Liver (tissue), 9 donors: ENCODE results near the gene RAD51B. TPM values are rescaled to one million over a fixed set of nuclear protein-coding genes. Genes with fewer than 3 reads are reported as not detected.

Source experiments
- DNase-seq: peaks from one replicate; pipeline ENCODE4 v3.0.0-alpha.2; 2017; ENCODE audit warnings: low spot score
- H3K27ac ChIP-seq, 2 donors: one replicate each; pipeline ENCODE4 v1.7.0; 2013; ENCODE audit warnings: inconsistent platforms in 2 of 2, low read length in 2 of 2, control low read depth in 1 of 2, low read depth in 1 of 2, mild to moderate bottlenecking in 1 of 2
- H3K27me3 ChIP-seq, 4 donors: one replicate each; pipeline versions ENCODE4 v1.6.1 to v1.7.0; 2013; ENCODE audit warnings: low read length in 3 of 4, inconsistent platforms in 1 of 4, mild to moderate bottlenecking in 1 of 4, moderate library complexity in 1 of 4; ENCODE audit not compliant: control insufficient read depth in 4 of 4, insufficient read depth in 4 of 4
- H3K36me3 ChIP-seq, 4 donors: one replicate each; pipeline versions ENCODE4 v1.6.1 to v1.7.0; 2013; ENCODE audit warnings: low read length in 3 of 4, mild to moderate bottlenecking in 3 of 4, low read depth in 1 of 4, moderate library complexity in 1 of 4; ENCODE audit not compliant: control insufficient read depth in 4 of 4, insufficient read depth in 3 of 4
- H3K4me1 ChIP-seq, 4 donors: one replicate each; pipeline versions ENCODE4 v1.6.1 to v1.7.0; 2013; ENCODE audit warnings: low read length in 3 of 4, mild to moderate bottlenecking in 3 of 4, moderate library complexity in 1 of 4; ENCODE audit not compliant: control insufficient read depth in 4 of 4, insufficient read depth in 4 of 4
- H3K4me3 ChIP-seq, 3 donors: one replicate each; pipeline versions ENCODE4 v1.6.1 to v1.7.0; 2013; ENCODE audit warnings: low read length in 3 of 3, control low read depth in 1 of 3, low read depth in 1 of 3, mild to moderate bottlenecking in 1 of 3
- H3K9ac ChIP-seq, 2 donors: one replicate each; pipeline ENCODE4 v1.7.0; 2013; ENCODE audit warnings: low read length in 2 of 2, mild to moderate bottlenecking in 2 of 2, moderate library complexity in 2 of 2, control low read depth in 1 of 2, low read depth in 1 of 2
- H3K9me3 ChIP-seq, 4 donors: one replicate each; pipeline versions ENCODE4 v1.6.1 to v1.7.0; 2013; ENCODE audit warnings: low read length in 3 of 4; ENCODE audit not compliant: control insufficient read depth in 4 of 4
- EGR1 ChIP-seq, 2 donors: IDR thresholded peaks; 2 replicates each; pipeline ENCODE4 v1.6.1; 2016 to 2018; ENCODE audit warnings: antibody characterized with exemption in 2 of 2, low read depth in 2 of 2
- FOXA1 ChIP-seq: IDR thresholded peaks from 2 replicates; pipeline ENCODE4 v1.6.1; 2016; ENCODE audit warnings: antibody characterized with exemption
- FOXA2 ChIP-seq: IDR thresholded peaks from 2 replicates; pipeline ENCODE4 v1.6.1; 2016; ENCODE audit warnings: antibody characterized with exemption
- GABPA ChIP-seq, 2 donors: IDR thresholded peaks in 1 of 2; conservative IDR thresholded peaks in 1 of 2; 2 replicates each; pipeline ENCODE4 v1.6.1; 2016; ENCODE audit warnings: antibody characterized with exemption in 2 of 2, mild to moderate bottlenecking in 1 of 2, moderate library complexity in 1 of 2
- HNF4A ChIP-seq, 2 donors: conservative IDR thresholded peaks; 2 replicates each; pipeline ENCODE4 v1.6.1; 2016; ENCODE audit warnings: antibody characterized with exemption in 2 of 2, mild to moderate bottlenecking in 2 of 2
- HNF4G ChIP-seq: IDR thresholded peaks from 2 replicates; pipeline ENCODE4 v1.6.1; 2016; ENCODE audit warnings: antibody characterized with exemption
- JUND ChIP-seq, 2 donors: IDR thresholded peaks; 2 replicates each; pipeline ENCODE4 v1.6.1; 2016; ENCODE audit warnings: antibody characterized with exemption in 2 of 2
- NR2F2 ChIP-seq: IDR thresholded peaks from 2 replicates; pipeline ENCODE4 v1.6.1; 2016; ENCODE audit warnings: antibody characterized with exemption
- TAF1 ChIP-seq: conservative IDR thresholded peaks from 2 replicates; pipeline ENCODE4 v1.6.1; 2016; ENCODE audit warnings: antibody characterized with exemption, mild to moderate bottlenecking
- YY1 ChIP-seq: IDR thresholded peaks from 2 replicates; pipeline ENCODE4 v1.6.1; 2016; ENCODE audit warnings: antibody characterized with exemption, mild to moderate bottlenecking
- WGBS: extraction: QIAGEN DNeasy Blood & Tissue Kit; methylation state at CpG from one replicate; pipeline ENCODE4 v1.1.7; 2013; 5-methylcytosine and 5-hydroxymethylcytosine counted together
- polyA plus RNA-seq, 2 donors: library from polyadenylated mRNA; stranded (reverse) in 1 of 2; unstranded in 1 of 2; fragments of 200-250 nt in 1 of 2; fragments of >200 nt in 1 of 2; fragmentation: Nextera tagmentation in 1 of 2; extraction: Ambion mirVana in 1 of 2; gene quantifications; one replicate each; pipeline versions ENCODE4 v1.2.1 to v1.2.3, GENCODE V29; 2013 to 2015
- total RNA-seq, 2 donors: library from RNA; depleted of rRNA; stranded (reverse); fragments of >200 nt; gene quantifications; one replicate each; pipeline ENCODE4 v1.2.3, GENCODE V29; 2014
- TF ChIP-seq, protein P1 (sequence below): IDR thresholded peaks from 2 replicates; pipeline ENCODE4 v1.6.1; 2016; ENCODE audit warnings: antibody characterized with exemption
- TF ChIP-seq, protein P2 (sequence below): IDR thresholded peaks from 2 replicates; pipeline ENCODE4 v1.6.1; 2016; ENCODE audit warnings: antibody characterized with exemption
- TF ChIP-seq, protein P3 (sequence below): fragments of 150-350 bp; IDR thresholded peaks from 2 replicates; pipeline ENCODE4 v1.5.1; 2017; ENCODE audit warnings: improper control_type of control experiment, low read depth, low read length; ENCODE audit not compliant: missing input control
- TF ChIP-seq, protein P4 (sequence below): IDR thresholded peaks from 2 replicates; pipeline ENCODE4 v1.6.1; 2016; ENCODE audit warnings: antibody characterized with exemption, mild to moderate bottlenecking
- donor health status: healthy.
- donor health status: healthy.
- donor health status: healthy.
- donor health status: healthy.
- donor health status: healthy.

The RAD51B gene
- total and polyA plus RNA-seq, 4 donors = 0.81 to 12.9 (median 2.4) TPM

DNA sequence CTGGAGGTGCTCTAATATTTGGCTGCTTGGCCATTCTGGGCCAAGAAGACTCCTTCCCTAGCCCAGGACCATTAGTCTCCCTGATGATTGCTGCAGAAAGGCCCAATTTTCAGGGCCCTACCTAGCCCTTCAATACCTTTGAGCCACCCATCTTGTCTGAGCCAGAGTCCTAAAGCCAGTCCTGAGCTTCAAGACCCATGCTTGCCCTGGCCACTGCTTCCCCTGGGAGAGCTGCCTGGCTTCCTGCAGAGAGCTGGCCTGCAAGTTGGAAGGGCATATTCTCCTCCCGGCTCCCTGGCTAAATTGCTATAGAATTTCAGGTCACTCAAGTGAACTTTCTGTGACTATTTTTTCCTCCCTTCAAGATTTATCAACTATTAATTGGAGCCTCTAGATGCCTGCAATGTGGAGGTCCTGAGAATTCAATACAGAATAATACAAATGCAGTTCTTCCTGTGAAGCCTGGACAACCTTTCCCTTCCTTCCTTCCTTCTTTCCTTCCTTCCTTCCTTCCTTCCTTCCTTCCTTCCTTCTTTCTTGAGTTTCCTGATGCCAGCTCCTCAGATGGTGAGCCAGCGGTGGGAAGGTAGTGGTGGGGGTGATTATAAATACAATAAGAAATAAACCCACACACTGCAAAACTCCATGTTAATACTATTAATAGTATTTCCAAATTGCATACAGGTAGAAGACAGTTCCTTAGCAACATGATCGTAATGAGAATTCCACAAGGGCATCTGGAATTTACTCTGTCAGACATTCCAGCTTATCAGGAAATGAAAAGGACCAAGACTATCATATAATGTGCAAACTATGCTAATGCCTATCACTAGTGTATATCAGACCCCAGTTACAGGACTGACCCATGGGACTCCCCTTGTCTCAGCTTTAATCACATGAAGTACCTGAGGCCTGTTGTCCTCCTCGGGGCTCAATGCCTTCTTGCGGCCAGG, 865.2 kb downstream of the RAD51B start:
- no peak overlapping the region for H3K27ac ChIP-seq
- H3K4me1 ChIP-seq = peaks cover 4 to 12% (median 8%) of the 10 kb centered on the region in 4 donors
- H3K9ac ChIP-seq = no peak overlapping the region
- DNase-seq = no peak
- no peaks in the 10 kb centered on the region for H3K9me3 ChIP-seq
- no peaks in the 10 kb centered on the region for H3K36me3 ChIP-seq
- WGBS = 88% methylated on average over 5 of the region's 5 CpGs
- TF ChIP-seq, protein P1, sequence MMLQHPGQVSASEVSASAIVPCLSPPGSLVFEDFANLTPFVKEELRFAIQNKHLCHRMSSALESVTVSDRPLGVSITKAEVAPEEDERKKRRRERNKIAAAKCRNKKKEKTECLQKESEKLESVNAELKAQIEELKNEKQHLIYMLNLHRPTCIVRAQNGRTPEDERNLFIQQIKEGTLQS = no peak
- peak in 1 of 2 donors; percentile 25 for TF ChIP-seq EGR1 (IDR thresholded peaks at IDR 0.05; ENCODE audit: low read depth in 2 of 2)
- H3K4me3 ChIP-seq = no peak overlapping the region
- H3K27me3 ChIP-seq = no peaks in the 10 kb centered on the region

DNA sequence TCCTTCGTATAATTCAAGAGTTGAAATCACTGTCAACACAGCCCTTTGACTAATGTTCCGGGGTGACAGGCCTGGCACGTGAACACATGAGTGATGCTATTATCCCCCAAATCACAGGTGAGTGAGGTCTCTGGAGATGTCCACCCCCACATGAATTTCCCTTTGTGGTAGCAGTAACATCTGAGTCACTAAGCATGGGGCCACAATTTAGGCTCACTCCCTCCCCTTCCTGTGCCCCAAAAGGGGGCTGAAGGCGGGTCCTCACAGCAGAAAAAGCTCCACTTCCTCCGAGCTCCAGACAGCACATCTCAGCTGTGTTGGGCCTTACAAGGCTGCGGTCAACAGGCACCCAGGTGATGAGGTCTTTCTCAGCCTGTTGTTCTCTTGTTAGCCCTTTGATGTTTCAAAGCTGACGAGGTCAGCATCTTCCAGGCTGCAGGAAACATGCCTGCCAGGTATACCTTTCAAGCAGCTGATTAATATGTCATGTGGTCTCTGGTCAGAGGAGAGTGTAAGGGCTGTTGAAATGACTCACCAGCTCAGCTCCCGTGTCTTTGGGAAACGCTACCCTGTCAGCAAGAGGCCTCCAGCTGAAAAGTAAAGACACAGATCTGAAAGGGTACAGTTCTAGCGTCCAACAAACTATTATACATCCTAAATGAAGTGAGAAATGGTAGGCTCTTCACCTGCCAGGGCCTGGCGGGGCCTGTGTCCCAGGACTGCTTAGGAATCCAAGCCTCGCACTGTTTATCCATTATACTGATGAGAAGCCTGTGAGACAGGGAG, 866.0 kb downstream of the RAD51B start:
- H3K27ac ChIP-seq = peak overlapping the region in 1 of 2 donors; percentile 0
- no peak overlapping the region for H3K4me3 ChIP-seq
- H3K36me3 ChIP-seq = no peaks in the 10 kb centered on the region
- TF ChIP-seq YY1 (no peak), GABPA (IDR thresholded peaks at IDR 0.05 in 1 of 2, conservative IDR thresholded peaks at IDR 0.05 in 1 of 2) (no peak), JUND (IDR thresholded peaks at IDR 0.05) (no peak)
- TF ChIP-seq, protein P2, sequence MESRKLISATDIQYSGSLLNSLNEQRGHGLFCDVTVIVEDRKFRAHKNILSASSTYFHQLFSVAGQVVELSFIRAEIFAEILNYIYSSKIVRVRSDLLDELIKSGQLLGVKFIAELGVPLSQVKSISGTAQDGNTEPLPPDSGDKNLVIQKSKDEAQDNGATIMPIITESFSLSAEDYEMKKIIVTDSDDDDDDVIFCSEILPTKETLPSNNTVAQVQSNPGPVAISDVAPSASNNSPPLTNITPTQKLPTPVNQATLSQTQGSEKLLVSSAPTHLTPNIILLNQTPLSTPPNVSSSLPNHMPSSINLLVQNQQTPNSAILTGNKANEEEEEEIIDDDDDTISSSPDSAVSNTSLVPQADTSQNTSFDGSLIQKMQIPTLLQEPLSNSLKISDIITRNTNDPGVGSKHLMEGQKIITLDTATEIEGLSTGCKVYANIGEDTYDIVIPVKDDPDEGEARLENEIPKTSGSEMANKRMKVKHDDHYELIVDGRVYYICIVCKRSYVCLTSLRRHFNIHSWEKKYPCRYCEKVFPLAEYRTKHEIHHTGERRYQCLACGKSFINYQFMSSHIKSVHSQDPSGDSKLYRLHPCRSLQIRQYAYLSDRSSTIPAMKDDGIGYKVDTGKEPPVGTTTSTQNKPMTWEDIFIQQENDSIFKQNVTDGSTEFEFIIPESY = no peak
- no peaks in the 10 kb centered on the region for H3K9me3 ChIP-seq
- no peaks in the 10 kb centered on the region for H3K27me3 ChIP-seq
- peaks cover 4 to 12% (median 6%) of the 10 kb centered on the region in 4 donors for H3K4me1 ChIP-seq
- DNase-seq = no peak
- WGBS = 86% methylated on average over 12 of the region's 12 CpGs
- H3K9ac ChIP-seq = no peak overlapping the region

DNA sequence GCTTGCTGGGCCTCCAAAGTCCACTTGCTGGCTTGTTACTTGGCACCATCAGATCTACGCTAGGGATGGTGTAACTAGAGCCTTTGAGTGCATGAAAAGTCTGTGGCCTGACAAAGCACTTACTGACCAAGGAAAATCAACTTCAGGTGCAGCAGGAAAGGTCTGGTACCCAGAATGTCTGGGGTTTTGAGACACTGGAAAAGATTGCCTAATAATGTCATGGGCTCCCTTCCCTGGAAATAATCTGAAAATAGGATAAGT, 866.6 kb downstream of the RAD51B start:
- no peak overlapping the region for H3K9ac ChIP-seq
- no peak for TF ChIP-seq FOXA1
- TF ChIP-seq TAF1 = no peak
- TF ChIP-seq, protein P3, sequence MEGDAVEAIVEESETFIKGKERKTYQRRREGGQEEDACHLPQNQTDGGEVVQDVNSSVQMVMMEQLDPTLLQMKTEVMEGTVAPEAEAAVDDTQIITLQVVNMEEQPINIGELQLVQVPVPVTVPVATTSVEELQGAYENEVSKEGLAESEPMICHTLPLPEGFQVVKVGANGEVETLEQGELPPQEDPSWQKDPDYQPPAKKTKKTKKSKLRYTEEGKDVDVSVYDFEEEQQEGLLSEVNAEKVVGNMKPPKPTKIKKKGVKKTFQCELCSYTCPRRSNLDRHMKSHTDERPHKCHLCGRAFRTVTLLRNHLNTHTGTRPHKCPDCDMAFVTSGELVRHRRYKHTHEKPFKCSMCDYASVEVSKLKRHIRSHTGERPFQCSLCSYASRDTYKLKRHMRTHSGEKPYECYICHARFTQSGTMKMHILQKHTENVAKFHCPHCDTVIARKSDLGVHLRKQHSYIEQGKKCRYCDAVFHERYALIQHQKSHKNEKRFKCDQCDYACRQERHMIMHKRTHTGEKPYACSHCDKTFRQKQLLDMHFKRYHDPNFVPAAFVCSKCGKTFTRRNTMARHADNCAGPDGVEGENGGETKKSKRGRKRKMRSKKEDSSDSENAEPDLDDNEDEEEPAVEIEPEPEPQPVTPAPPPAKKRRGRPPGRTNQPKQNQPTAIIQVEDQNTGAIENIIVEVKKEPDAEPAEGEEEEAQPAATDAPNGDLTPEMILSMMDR = no peak
- TF ChIP-seq, protein P4, sequence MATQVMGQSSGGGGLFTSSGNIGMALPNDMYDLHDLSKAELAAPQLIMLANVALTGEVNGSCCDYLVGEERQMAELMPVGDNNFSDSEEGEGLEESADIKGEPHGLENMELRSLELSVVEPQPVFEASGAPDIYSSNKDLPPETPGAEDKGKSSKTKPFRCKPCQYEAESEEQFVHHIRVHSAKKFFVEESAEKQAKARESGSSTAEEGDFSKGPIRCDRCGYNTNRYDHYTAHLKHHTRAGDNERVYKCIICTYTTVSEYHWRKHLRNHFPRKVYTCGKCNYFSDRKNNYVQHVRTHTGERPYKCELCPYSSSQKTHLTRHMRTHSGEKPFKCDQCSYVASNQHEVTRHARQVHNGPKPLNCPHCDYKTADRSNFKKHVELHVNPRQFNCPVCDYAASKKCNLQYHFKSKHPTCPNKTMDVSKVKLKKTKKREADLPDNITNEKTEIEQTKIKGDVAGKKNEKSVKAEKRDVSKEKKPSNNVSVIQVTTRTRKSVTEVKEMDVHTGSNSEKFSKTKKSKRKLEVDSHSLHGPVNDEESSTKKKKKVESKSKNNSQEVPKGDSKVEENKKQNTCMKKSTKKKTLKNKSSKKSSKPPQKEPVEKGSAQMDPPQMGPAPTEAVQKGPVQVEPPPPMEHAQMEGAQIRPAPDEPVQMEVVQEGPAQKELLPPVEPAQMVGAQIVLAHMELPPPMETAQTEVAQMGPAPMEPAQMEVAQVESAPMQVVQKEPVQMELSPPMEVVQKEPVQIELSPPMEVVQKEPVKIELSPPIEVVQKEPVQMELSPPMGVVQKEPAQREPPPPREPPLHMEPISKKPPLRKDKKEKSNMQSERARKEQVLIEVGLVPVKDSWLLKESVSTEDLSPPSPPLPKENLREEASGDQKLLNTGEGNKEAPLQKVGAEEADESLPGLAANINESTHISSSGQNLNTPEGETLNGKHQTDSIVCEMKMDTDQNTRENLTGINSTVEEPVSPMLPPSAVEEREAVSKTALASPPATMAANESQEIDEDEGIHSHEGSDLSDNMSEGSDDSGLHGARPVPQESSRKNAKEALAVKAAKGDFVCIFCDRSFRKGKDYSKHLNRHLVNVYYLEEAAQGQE = no peak
- TF ChIP-seq, protein P1 = no peak
- TF ChIP-seq JUND (IDR thresholded peaks at IDR 0.05) = no peak
- TF ChIP-seq HNF4A (conservative IDR thresholded peaks at IDR 0.05) = no peak
- no peak for TF ChIP-seq HNF4G
- TF ChIP-seq YY1 = no peak
- no peak for TF ChIP-seq FOXA2
- TF ChIP-seq NR2F2 = no peak
- H3K36me3 ChIP-seq = no peaks in the 10 kb centered on the region
- H3K4me3 ChIP-seq = no peak overlapping the region
- 97% methylated on average over 1 of the region's 1 CpG for WGBS
- no peaks in the 10 kb centered on the region for H3K9me3 ChIP-seq
- H3K27ac ChIP-seq = peak overlapping the region in 1 of 2 donors; percentile 0
- DNase-seq = no peak
- peaks cover under 1 to 12% (median 3%) of the 10 kb centered on the region in 4 donors for H3K4me1 ChIP-seq
- H3K27me3 ChIP-seq = no peaks in the 10 kb centered on the region
